Neural crest cell (in vitro differentiated cells): Measurements from ENCODE around the gene BRIP1. TPM values are rescaled to one million over a fixed set of nuclear protein-coding genes. Genes with fewer than 3 reads are reported as not detected.

Source experiments
- DNase-seq: peaks from one replicate; pipeline ENCODE4 v3.0.0; 2021; ENCODE audit warnings: low read depth, mixed read lengths, low spot score
- H3K27ac Mint-ChIP-seq: one replicate; pipeline ENCODE4 v1.8.0; 2021; ENCODE audit warnings: mild to moderate bottlenecking, mixed read lengths; ENCODE audit not compliant: unreplicated experiment
- H3K27me3 Mint-ChIP-seq: 2 replicates; pipeline ENCODE4 v1.8.0; 2021; ENCODE audit warnings: low read depth, mild to moderate bottlenecking, mixed read lengths
- H3K36me3 Mint-ChIP-seq: 2 replicates; pipeline ENCODE4 v1.8.0; 2021; ENCODE audit warnings: low read depth, mild to moderate bottlenecking, mixed read lengths
- H3K4me1 Mint-ChIP-seq: 2 replicates; pipeline ENCODE4 v1.8.0; 2021; ENCODE audit warnings: mixed read lengths
- H3K4me3 Mint-ChIP-seq: one replicate; pipeline ENCODE4 v1.8.0; 2021; ENCODE audit warnings: mild to moderate bottlenecking, mixed read lengths
- H3K9me3 Mint-ChIP-seq: 2 replicates; pipeline ENCODE4 v1.8.0; 2021; ENCODE audit warnings: mixed read lengths
- CTCF ChIP-seq: fragments of 200-600 bp; sonication (generic); conservative IDR thresholded peaks from 2 replicates; pipeline ENCODE4 v1.5.0; 2021; ENCODE audit warnings: antibody characterized with exemption, mild to moderate bottlenecking
- long read RNA-seq: library from polyadenylated mRNA; unstranded; transcript quantifications from one replicate; pipeline ENCODE4 v2.0.0, GENCODE V29; 2020
- total RNA-seq: library from RNA; stranded (reverse); gene quantifications from 2 replicates; pipeline ENCODE4 v1.2.1, GENCODE V29; 2021

Gene BRIP1
- total RNA-seq: 29.1 and 31.4 TPM in 2 replicates
- long read RNA-seq, full-length matches to known transcripts: 13 of 87 reads
- long read RNA-seq, partial matches to known transcripts: 47 of 87 reads
- long read RNA-seq, other reads (novel, unspliced or antisense): 27 of 87 reads

GRCh38 chr17:61862975-61863800, at the start of gene BRIP1:
Gene BRIP1 (minus strand): TSS chr17:61863528. CDS start chr17:61861539, 1,989 bp downstream.
- Mint-ChIP-seq H3K27ac (peak within 1 kb of the TSS; percentile 99), H3K4me1 (peaks cover 41% of the 10 kb centered on the region), H3K27me3 (no peaks in the 10 kb centered on the region), H3K9me3 (no peaks in the 10 kb centered on the region), H3K4me3 (peak within 1 kb of the TSS; percentile 95), H3K36me3 (peaks cover 4% of the 10 kb centered on the region)
- no peak for TF ChIP-seq CTCF
- DNase-seq: peak; percentile 82

- Mint-ChIP-seq H3K4me3 (no peak overlapping the region), H3K27ac (no peak overlapping the region), H3K9me3 (no peaks in the 10 kb centered on the region), H3K27me3 (no peaks in the 10 kb centered on the region), H3K36me3 (peaks cover 11% of the 10 kb centered on the region), H3K4me1 (no peaks in the 10 kb centered on the region)
- TF ChIP-seq CTCF: no peak
- DNase-seq: no peak
These were observed 45.1 kb upstream of the BRIP1 start for GRCh38 chr17:61908292-61909037.

GRCh38 chr17:61907361-61907760, 44.0 kb upstream of the BRIP1 start:
- Mint-ChIP-seq H3K9me3 (no peaks in the 10 kb centered on the region), H3K27me3 (no peaks in the 10 kb centered on the region), H3K4me1 (no peaks in the 10 kb centered on the region), H3K27ac (no peak overlapping the region), H3K36me3 (peaks cover 14% of the 10 kb centered on the region), H3K4me3 (no peak overlapping the region)
- DNase-seq: no peak
- no peak for TF ChIP-seq CTCF

- no peak for TF ChIP-seq CTCF
- Mint-ChIP-seq H3K4me1 (no peaks in the 10 kb centered on the region), H3K27me3 (no peaks in the 10 kb centered on the region), H3K36me3 (peaks cover 10% of the 10 kb centered on the region), H3K9me3 (no peaks in the 10 kb centered on the region), H3K27ac (no peak overlapping the region), H3K4me3 (no peak overlapping the region)
- no peak for DNase-seq
These were observed 40.9 kb upstream of the BRIP1 start for GRCh38 chr17:61904094-61904710.

GRCh38 chr17:61903251-61903650, 39.9 kb upstream of the BRIP1 start:
- Mint-ChIP-seq H3K27me3 (no peaks in the 10 kb centered on the region), H3K36me3 (peaks cover 10% of the 10 kb centered on the region), H3K4me1 (no peaks in the 10 kb centered on the region), H3K4me3 (no peak overlapping the region), H3K9me3 (no peaks in the 10 kb centered on the region), H3K27ac (no peak overlapping the region)
- no peak for TF ChIP-seq CTCF
- DNase-seq: no peak
